OCI-LY7 (cell line): ENCODE measurements around the gene DIP2C.

Source experiments
- CTCF ChIP-seq: fragments of 200-600 bp; sonication (generic); conservative IDR thresholded peaks from 2 replicates; pipeline ENCODE4 v1.5.1; 2014; ENCODE audit warnings: mild to moderate bottlenecking, antibody characterized with exemption, low read length, moderate library complexity, mixed read lengths
- EZH2phosphoT487 ChIP-seq: fragments of 200-600 bp; sonication (generic); IDR thresholded peaks from 2 replicates; pipeline ENCODE4 v1.6.1; 2018; ENCODE audit warnings: low read depth, borderline replicate concordance, mild to moderate bottlenecking, mixed run types, antibody characterized with exemption, low read length, moderate library complexity, mixed read lengths

- TF ChIP-seq CTCF: no peak
- no peak for TF ChIP-seq EZH2phosphoT487
Observed at GRCh38 chr10:549391-549790, 140.1 kb downstream of the DIP2C start.
